Measurements from ENCODE around the gene FBXO2. TPM values are rescaled to one million over a fixed set of nuclear protein-coding genes. Genes with fewer than 3 reads are reported as not detected.

The FBXO2 gene
- polyA plus RNA-seq, 4 donors, result 5.7 to 128 (median 45.3) TPM

GRCh38 chr1:11664336-11665065 is 10.3 kb upstream of the FBXO2 start:
- WGBS, 3 donors, result 1 to 3% (median 1%) methylated on average over 34 to 66 of the region's 66 CpGs
- H3K27me3 ChIP-seq (ENCODE audit: control insufficient read depth in 3 of 3, insufficient read depth in 3 of 3, low read length in 3 of 3), result no peaks in the 10 kb centered on the region
- peak; percentile 52 to 78 for DNase-seq
- no peaks in the 10 kb centered on the region for H3K9me3 ChIP-seq (ENCODE audit: control insufficient read depth in 2 of 2, insufficient read depth in 1 of 2, low read depth in 1 of 2, low read length in 1 of 2)
- peak overlapping the region; percentile 74 to 82 (median 81) for H3K27ac ChIP-seq (ENCODE audit: low read depth in 1 of 3, low read length in 2 of 3)
- peak overlapping the region; percentile 62 to 80 (median 76) for H3K4me3 ChIP-seq (ENCODE audit: low read depth in 1 of 3, low read length in 3 of 3)
- H3K36me3 ChIP-seq (ENCODE audit: control insufficient read depth in 3 of 3, insufficient read depth in 2 of 3, low read depth in 1 of 3, low read length in 3 of 3), result peaks cover 0 to 34% (median 0%) of the 10 kb centered on the region in 3 donors
- FAIRE-seq, result no peak
- H3K4me1 ChIP-seq (ENCODE audit: control insufficient read depth in 3 of 3, insufficient read depth in 2 of 3, low read depth in 1 of 3, low read length in 2 of 3), result peaks cover 0 to 7% (median 0%) of the 10 kb centered on the region in 3 donors

- no peaks in the 10 kb centered on the region for H3K27me3 ChIP-seq (ENCODE audit: control insufficient read depth in 3 of 3, insufficient read depth in 3 of 3, low read length in 3 of 3)
- peaks cover 0 to 4% (median 0%) of the 10 kb centered on the region in 3 donors for H3K4me1 ChIP-seq (ENCODE audit: control insufficient read depth in 3 of 3, insufficient read depth in 2 of 3, low read depth in 1 of 3, low read length in 2 of 3)
- no peak overlapping the region for H3K27ac ChIP-seq (ENCODE audit: low read depth in 1 of 3, low read length in 2 of 3)
- DNase-seq (no peak), FAIRE-seq (no peak)
- no peaks in the 10 kb centered on the region for H3K9me3 ChIP-seq (ENCODE audit: control insufficient read depth in 2 of 2, insufficient read depth in 1 of 2, low read depth in 1 of 2, low read length in 1 of 2)
- peaks cover 0 to 44% (median 0%) of the 10 kb centered on the region in 3 donors for H3K36me3 ChIP-seq (ENCODE audit: control insufficient read depth in 3 of 3, insufficient read depth in 2 of 3, low read depth in 1 of 3, low read length in 3 of 3)
- 88 to 91% (median 89%) methylated on average over 17 of the region's 17 CpGs for WGBS, 3 donors
- no peak overlapping the region for H3K4me3 ChIP-seq (ENCODE audit: low read depth in 1 of 3, low read length in 3 of 3)
Observed at GRCh38 chr1:11661103-11661502, 6.9 kb upstream of the FBXO2 start.

GRCh38 chr1:11659748-11660147 is 5.5 kb upstream of the FBXO2 start:
- H3K27ac ChIP-seq (ENCODE audit: low read depth in 1 of 3, low read length in 2 of 3), result no peak overlapping the region
- peaks cover 0 to 47% (median 0%) of the 10 kb centered on the region in 3 donors for H3K36me3 ChIP-seq (ENCODE audit: control insufficient read depth in 3 of 3, insufficient read depth in 2 of 3, low read depth in 1 of 3, low read length in 3 of 3)
- no peaks in the 10 kb centered on the region for H3K9me3 ChIP-seq (ENCODE audit: control insufficient read depth in 2 of 2, insufficient read depth in 1 of 2, low read depth in 1 of 2, low read length in 1 of 2)
- 80 to 89% (median 83%) methylated on average over 4 of the region's 4 CpGs for WGBS, 3 donors
- FAIRE-seq (no peak), DNase-seq (no peak)
- H3K27me3 ChIP-seq (ENCODE audit: control insufficient read depth in 3 of 3, insufficient read depth in 3 of 3, low read length in 3 of 3), result no peaks in the 10 kb centered on the region
- no peak overlapping the region for H3K4me3 ChIP-seq (ENCODE audit: low read depth in 1 of 3, low read length in 3 of 3)
- H3K4me1 ChIP-seq (ENCODE audit: control insufficient read depth in 3 of 3, insufficient read depth in 2 of 3, low read depth in 1 of 3, low read length in 2 of 3), result peaks cover 0 to 12% (median 7%) of the 10 kb centered on the region in 3 donors

- WGBS, 3 donors, result 88 to 91% (median 90%) methylated on average over 23 of the region's 23 CpGs
- Histone ChIP-seq H3K9me3 (ENCODE audit: control insufficient read depth in 2 of 2, insufficient read depth in 1 of 2, low read depth in 1 of 2, low read length in 1 of 2) (no peaks in the 10 kb centered on the region), H3K36me3 (ENCODE audit: control insufficient read depth in 3 of 3, insufficient read depth in 2 of 3, low read depth in 1 of 3, low read length in 3 of 3) (peaks cover 0 to 47% (median 0%) of the 10 kb centered on the region in 3 donors), H3K4me1 (ENCODE audit: control insufficient read depth in 3 of 3, insufficient read depth in 2 of 3, low read depth in 1 of 3, low read length in 2 of 3) (peaks cover 0 to 13% (median 7%) of the 10 kb centered on the region in 3 donors), H3K27ac (ENCODE audit: low read depth in 1 of 3, low read length in 2 of 3) (no peak overlapping the region), H3K27me3 (ENCODE audit: control insufficient read depth in 3 of 3, insufficient read depth in 3 of 3, low read length in 3 of 3) (peaks cover 0 to 2% (median 0%) of the 10 kb centered on the region in 3 donors), H3K4me3 (ENCODE audit: low read depth in 1 of 3, low read length in 3 of 3) (no peak overlapping the region)
- DNase-seq (no peak), FAIRE-seq (no peak)
Observed at GRCh38 chr1:11658542-11658941, 4.3 kb upstream of the FBXO2 start.

GRCh38 chr1:11657654-11658053 is 3.4 kb upstream of the FBXO2 start:
- peaks cover 0 to 18% (median 7%) of the 10 kb centered on the region in 3 donors for H3K4me1 ChIP-seq (ENCODE audit: control insufficient read depth in 3 of 3, insufficient read depth in 2 of 3, low read depth in 1 of 3, low read length in 2 of 3)
- H3K4me3 ChIP-seq (ENCODE audit: low read depth in 1 of 3, low read length in 3 of 3), result no peak overlapping the region
- no peaks in the 10 kb centered on the region for H3K9me3 ChIP-seq (ENCODE audit: control insufficient read depth in 2 of 2, insufficient read depth in 1 of 2, low read depth in 1 of 2, low read length in 1 of 2)
- WGBS, 3 donors, result 64 to 83% (median 70%) methylated on average over 6 of the region's 6 CpGs
- H3K27ac ChIP-seq (ENCODE audit: low read depth in 1 of 3, low read length in 2 of 3), result no peak overlapping the region
- H3K36me3 ChIP-seq (ENCODE audit: control insufficient read depth in 3 of 3, insufficient read depth in 2 of 3, low read depth in 1 of 3, low read length in 3 of 3), result peaks cover 0 to 46% (median 0%) of the 10 kb centered on the region in 3 donors
- FAIRE-seq (no peak), DNase-seq (no peak)
- peaks cover 0 to 2% (median 0%) of the 10 kb centered on the region in 3 donors for H3K27me3 ChIP-seq (ENCODE audit: control insufficient read depth in 3 of 3, insufficient read depth in 3 of 3, low read length in 3 of 3)

- no peak for FAIRE-seq
- H3K27ac ChIP-seq (ENCODE audit: low read depth in 1 of 3, low read length in 2 of 3), result no peak overlapping the region
Observed at GRCh38 chr1:11654939-11655808, 945 bp upstream of the FBXO2 start.

GRCh38 chr1:11653861-11654136 is 430 bp downstream of the FBXO2 start:
- FAIRE-seq (no peak), DNase-seq (no peak)
- peak overlapping the region in 2 of 3 donors; percentile 20 to 95 for H3K27ac ChIP-seq (ENCODE audit: low read depth in 1 of 3, low read length in 2 of 3)
- H3K4me1 ChIP-seq (ENCODE audit: control insufficient read depth in 3 of 3, insufficient read depth in 2 of 3, low read depth in 1 of 3, low read length in 2 of 3), result peaks cover 0 to 46% (median 7%) of the 10 kb centered on the region in 3 donors
- peaks cover 0 to 17% (median 0%) of the 10 kb centered on the region in 3 donors for H3K27me3 ChIP-seq (ENCODE audit: control insufficient read depth in 3 of 3, insufficient read depth in 3 of 3, low read length in 3 of 3)
- whole genome bisulfite sequencing, 3 donors, result 26 to 63% (median 41%) methylated on average over 6 to 7 of the region's 7 CpGs
- peaks cover 0 to 34% (median 0%) of the 10 kb centered on the region in 3 donors for H3K36me3 ChIP-seq (ENCODE audit: control insufficient read depth in 3 of 3, insufficient read depth in 2 of 3, low read depth in 1 of 3, low read length in 3 of 3)
- H3K4me3 ChIP-seq (ENCODE audit: low read depth in 1 of 3, low read length in 3 of 3), result peak overlapping the region in 2 of 3 donors; percentile 71 to 75
- H3K9me3 ChIP-seq (ENCODE audit: control insufficient read depth in 2 of 2, insufficient read depth in 1 of 2, low read depth in 1 of 2, low read length in 1 of 2), result no peaks in the 10 kb centered on the region

More at GRCh38 chr1:11654939-11655808, 945 bp upstream of the FBXO2 start:
- 3 to 14% (median 7%) methylated on average over 19 to 45 of the region's 45 CpGs for WGBS, 3 donors
- Histone ChIP-seq H3K27me3 (ENCODE audit: control insufficient read depth in 3 of 3, insufficient read depth in 3 of 3, low read length in 3 of 3) (peaks cover 0 to 7% (median 0%) of the 10 kb centered on the region in 3 donors), H3K4me3 (ENCODE audit: low read depth in 1 of 3, low read length in 3 of 3) (peak overlapping the region; percentile 45 to 75 (median 52)), H3K4me1 (ENCODE audit: control insufficient read depth in 3 of 3, insufficient read depth in 2 of 3, low read depth in 1 of 3, low read length in 2 of 3) (peaks cover 0 to 36% (median 7%) of the 10 kb centered on the region in 3 donors), H3K9me3 (ENCODE audit: control insufficient read depth in 2 of 2, insufficient read depth in 1 of 2, low read depth in 1 of 2, low read length in 1 of 2) (no peaks in the 10 kb centered on the region), H3K36me3 (ENCODE audit: control insufficient read depth in 3 of 3, insufficient read depth in 2 of 3, low read depth in 1 of 3, low read length in 3 of 3) (peaks cover 0 to 34% (median 0%) of the 10 kb centered on the region in 3 donors)
- DNase-seq, result peak in 1 of 2 donors; percentile 30

Measured in small intestine (tissue), 7 donors.